Calu3 (cell line): ENCODE data around the gene FOXL1. TPM values are rescaled to one million over a fixed set of nuclear protein-coding genes. Genes with fewer than 3 reads are reported as not detected.
A peak's percentile ranks its signal among the peaks of the same experiment; 100 is the strongest.

Experiments
- BruUV-seq: library from RNA; stranded (reverse); fragments of 400-500 nt; replicated peaks from 2 replicates; lab custom pipeline; 2021; lab: Mats Ljungman, UMichigan
- CTCF ChIA-PET: fragments of 300-600 bp; sonication (Branson Sonifier 250); formaldehyde crosslinking; loops from one replicate; lab custom pipeline; 2022; ENCODE audit warnings: antibody characterized with exemption; lab: Charles Lee
- DNase-seq: peaks from one replicate; pipeline ENCODE4 v3.0.0; 2022
- H3K27ac Mint-ChIP-seq: one replicate; pipeline ENCODE4 v1.8.0; 2022; ENCODE audit warnings: mixed read lengths; ENCODE audit not compliant: unreplicated experiment
- H3K27me3 Mint-ChIP-seq: one replicate; pipeline ENCODE4 v1.8.0; 2022; ENCODE audit warnings: mixed read lengths; ENCODE audit not compliant: unreplicated experiment
- H3K36me3 Mint-ChIP-seq: one replicate; pipeline ENCODE4 v1.8.0; 2022; ENCODE audit warnings: mild to moderate bottlenecking, moderate library complexity, mixed read lengths; ENCODE audit not compliant: insufficient read depth, unreplicated experiment
- H3K4me1 Mint-ChIP-seq: one replicate; pipeline ENCODE4 v1.8.0; 2022; ENCODE audit warnings: mild to moderate bottlenecking, low read depth, mixed read lengths; ENCODE audit not compliant: unreplicated experiment
- H3K4me3 Mint-ChIP-seq: one replicate; pipeline ENCODE4 v1.8.0; 2022; ENCODE audit warnings: mild to moderate bottlenecking, low read depth, moderate library complexity, mixed read lengths; ENCODE audit not compliant: unreplicated experiment
- H3K9me3 Mint-ChIP-seq: one replicate; pipeline ENCODE4 v1.8.0; 2022; ENCODE audit warnings: low read depth, mixed read lengths; ENCODE audit not compliant: unreplicated experiment
- intact Hi-C: fragments of 100-400 bp; cut with micrococcal nuclease; formaldehyde crosslinking; loops from one replicate; pipeline ENCODE4 v1.10.0; 2022; ENCODE audit not compliant: unreplicated experiment
- total RNA-seq: library from RNA; stranded (reverse); gene quantifications from 2 replicates; pipeline ENCODE4 v1.2.3, GENCODE V29; 2022
- TF ChIP-seq, protein P1 (sequence below): fragments of 200-600 bp; IDR thresholded peaks from one replicate; pipeline ENCODE4 v1.8.0; 2022; ENCODE audit warnings: antibody characterized with exemption; ENCODE audit not compliant: unreplicated experiment

The FOXL1 gene
- total RNA-seq, 1 experiment from 2014 or later = 13.3 TPM

DNA sequence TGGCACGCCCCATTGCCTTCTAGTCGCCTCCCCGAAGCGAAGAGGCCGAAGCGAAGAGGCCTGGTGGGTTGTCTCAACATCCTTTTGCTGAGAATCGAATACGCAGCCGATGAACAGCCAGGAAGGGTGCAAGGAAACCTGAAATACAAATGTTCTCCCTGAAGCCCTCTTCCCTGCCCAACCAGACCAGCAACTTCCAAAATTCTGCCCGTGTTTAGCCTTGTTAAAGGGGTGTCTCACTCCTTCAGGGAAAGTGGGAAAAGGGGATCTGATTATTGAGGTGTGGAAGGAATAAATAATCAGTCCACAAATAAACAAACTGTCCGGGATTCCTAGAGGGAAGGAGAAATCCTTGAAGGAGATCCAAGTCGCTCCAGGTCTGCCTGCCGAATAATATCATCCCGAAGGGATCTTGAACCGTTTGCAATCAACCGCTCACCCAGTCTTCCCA is 13.1 kb upstream of the FOXL1 start:
- CTCF ChIA-PET = interaction anchor here (0.7 to 2.5 kb wide), 9 partner anchors 11 to 497 kb away, joined by 3 to 22 read pairs (median 6); no protein-coding TSS in a partner anchor
- intact Hi-C loops = loop anchor here (2.0 kb wide), 1 partner anchor 714 kb away; no protein-coding TSS in a partner anchor
- no TSS peak for BruUV-seq
- TF ChIP-seq, protein P1, sequence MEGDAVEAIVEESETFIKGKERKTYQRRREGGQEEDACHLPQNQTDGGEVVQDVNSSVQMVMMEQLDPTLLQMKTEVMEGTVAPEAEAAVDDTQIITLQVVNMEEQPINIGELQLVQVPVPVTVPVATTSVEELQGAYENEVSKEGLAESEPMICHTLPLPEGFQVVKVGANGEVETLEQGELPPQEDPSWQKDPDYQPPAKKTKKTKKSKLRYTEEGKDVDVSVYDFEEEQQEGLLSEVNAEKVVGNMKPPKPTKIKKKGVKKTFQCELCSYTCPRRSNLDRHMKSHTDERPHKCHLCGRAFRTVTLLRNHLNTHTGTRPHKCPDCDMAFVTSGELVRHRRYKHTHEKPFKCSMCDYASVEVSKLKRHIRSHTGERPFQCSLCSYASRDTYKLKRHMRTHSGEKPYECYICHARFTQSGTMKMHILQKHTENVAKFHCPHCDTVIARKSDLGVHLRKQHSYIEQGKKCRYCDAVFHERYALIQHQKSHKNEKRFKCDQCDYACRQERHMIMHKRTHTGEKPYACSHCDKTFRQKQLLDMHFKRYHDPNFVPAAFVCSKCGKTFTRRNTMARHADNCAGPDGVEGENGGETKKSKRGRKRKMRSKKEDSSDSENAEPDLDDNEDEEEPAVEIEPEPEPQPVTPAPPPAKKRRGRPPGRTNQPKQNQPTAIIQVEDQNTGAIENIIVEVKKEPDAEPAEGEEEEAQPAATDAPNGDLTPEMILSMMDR = no peak
- peaks cover 35% of the 10 kb centered on the region for H3K27me3 Mint-ChIP-seq
- H3K36me3 Mint-ChIP-seq = peaks cover 40% of the 10 kb centered on the region
- H3K4me1 Mint-ChIP-seq = peaks cover 17% of the 10 kb centered on the region
- H3K27ac Mint-ChIP-seq = no peak overlapping the region
- H3K4me3 Mint-ChIP-seq = no peak overlapping the region
- no peaks in the 10 kb centered on the region for H3K9me3 Mint-ChIP-seq
- DNase-seq = no peak

DNA sequence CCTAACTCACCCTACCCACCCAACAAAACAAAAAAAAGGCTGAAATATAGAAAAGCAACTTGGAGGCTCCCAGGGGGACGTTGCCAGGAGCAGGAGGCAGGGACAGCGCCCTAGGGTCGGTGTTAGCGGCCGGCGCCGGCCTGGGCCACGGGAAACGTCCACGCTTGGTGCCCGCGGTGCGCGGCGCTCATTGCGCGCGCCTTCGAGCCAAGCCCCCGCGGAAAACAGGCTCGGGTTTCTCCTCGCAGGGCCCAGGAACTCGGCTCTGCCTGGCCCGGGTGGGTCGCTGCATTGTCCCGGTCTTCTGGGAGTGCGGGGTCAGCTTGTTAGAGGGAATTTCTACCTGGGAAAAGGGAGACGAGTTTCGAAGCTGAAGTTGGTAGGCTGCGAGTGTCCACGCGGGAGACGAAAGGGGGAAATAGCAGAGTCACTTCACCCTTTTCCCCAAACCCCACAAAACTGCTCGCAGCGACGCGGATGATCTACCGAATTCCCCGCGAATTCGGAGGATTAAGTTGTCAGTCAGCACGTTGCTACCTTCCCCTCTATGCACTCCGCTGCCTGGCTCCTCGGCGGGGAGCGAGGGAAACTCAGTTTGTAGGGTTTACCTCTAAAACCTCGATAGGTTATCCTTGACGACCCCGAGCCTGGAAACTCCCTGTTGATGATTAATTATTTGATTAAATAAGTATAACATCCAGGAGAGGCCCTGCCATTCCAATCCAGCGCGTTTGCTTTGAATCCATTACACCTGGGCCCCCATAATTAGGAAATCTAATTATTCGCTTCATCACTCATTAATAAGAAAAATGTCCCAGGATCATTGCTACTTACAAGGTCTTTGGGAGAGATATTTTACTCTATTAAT is 12.5 kb upstream of the FOXL1 start:
- peak overlapping the region; percentile 96 for H3K4me3 Mint-ChIP-seq
- no peaks in the 10 kb centered on the region for H3K9me3 Mint-ChIP-seq
- H3K27me3 Mint-ChIP-seq = peaks cover 28% of the 10 kb centered on the region
- no peak for DNase-seq
- no TSS peak for BruUV-seq
- no peak overlapping the region for H3K27ac Mint-ChIP-seq
- H3K36me3 Mint-ChIP-seq = peaks cover 46% of the 10 kb centered on the region
- H3K4me1 Mint-ChIP-seq = peaks cover 24% of the 10 kb centered on the region
- intact Hi-C loops = loop anchor here (2.0 kb wide), 1 partner anchor 713 kb away; no protein-coding TSS in a partner anchor
- CTCF ChIA-PET = no interaction called here
- TF ChIP-seq, protein P1 = no peak

DNA sequence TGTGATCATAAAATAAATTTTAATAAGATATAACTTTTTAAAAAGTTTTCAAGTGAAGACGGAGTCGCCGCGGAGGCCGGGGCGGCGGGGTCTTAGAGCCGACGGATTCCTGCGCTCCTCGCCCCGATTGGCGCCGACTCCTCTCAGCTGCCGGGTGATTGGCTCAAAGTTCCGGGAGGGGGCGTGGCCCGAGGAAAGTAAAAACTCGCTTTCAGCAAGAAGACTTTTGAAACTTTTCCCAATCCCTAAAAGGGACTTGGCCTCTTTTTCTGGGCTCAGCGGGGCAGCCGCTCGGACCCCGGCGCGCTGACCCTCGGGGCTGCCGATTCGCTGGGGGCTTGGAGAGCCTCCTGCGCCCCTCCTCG is 11.8 kb upstream of the FOXL1 start, which contains the start of gene FOXC2:
Gene FOXC2 (plus strand): TSS at position 229 of the 365 bp plus-strand sequence. CDS start 507 bp downstream, outside the sequence.
- Mint-ChIP-seq H3K36me3 (peaks cover 51% of the 10 kb centered on the region), H3K4me3 (peak within 1 kb of the TSS; percentile 96), H3K27ac (peak within 1 kb of the TSS; percentile 52), H3K27me3 (peaks cover 26% of the 10 kb centered on the region), H3K4me1 (peaks cover 28% of the 10 kb centered on the region), H3K9me3 (no peaks in the 10 kb centered on the region)
- BruUV-seq = no TSS peak
- intact Hi-C loops = no loop called here
- CTCF ChIA-PET = interaction anchor here (1.1 to 1.2 kb wide), 2 partner anchors 308 to 451 kb away, joined by 3 to 4 read pairs; no protein-coding TSS in a partner anchor
- TF ChIP-seq, protein P1 = no peak
- peak; percentile 96 for DNase-seq

DNA sequence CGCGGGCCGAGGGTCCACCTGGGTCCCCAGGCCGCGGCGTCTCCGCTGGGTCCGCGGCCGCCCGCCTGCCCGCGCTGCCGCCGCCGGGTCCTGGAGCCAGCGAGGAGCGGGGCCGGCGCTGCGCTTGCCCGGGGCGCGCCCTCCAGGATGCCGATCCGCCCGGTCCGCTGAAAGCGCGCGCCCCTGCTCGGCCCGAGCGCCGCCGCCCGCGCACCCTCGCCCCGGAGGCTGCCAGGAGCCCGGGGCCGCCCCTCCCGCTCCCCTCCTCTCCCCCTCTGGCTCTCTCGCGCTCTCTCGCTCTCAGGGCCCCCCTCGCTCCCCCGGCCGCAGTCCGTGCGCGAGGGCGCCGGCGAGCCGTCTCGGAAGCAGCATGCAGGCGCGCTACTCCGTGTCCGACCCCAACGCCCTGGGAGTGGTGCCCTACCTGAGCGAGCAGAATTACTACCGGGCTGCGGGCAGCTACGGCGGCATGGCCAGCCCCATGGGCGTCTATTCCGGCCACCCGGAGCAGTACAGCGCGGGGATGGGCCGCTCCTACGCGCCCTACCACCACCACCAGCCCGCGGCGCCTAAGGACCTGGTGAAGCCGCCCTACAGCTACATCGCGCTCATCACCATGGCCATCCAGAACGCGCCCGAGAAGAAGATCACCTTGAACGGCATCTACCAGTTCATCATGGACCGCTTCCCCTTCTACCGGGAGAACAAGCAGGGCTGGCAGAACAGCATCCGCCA is 11.2 kb upstream of the FOXL1 start:
- H3K27me3 Mint-ChIP-seq = peaks cover 21% of the 10 kb centered on the region
- no peaks in the 10 kb centered on the region for H3K9me3 Mint-ChIP-seq
- peak; percentile 68 for DNase-seq
- peak overlapping the region; percentile 52 for H3K27ac Mint-ChIP-seq
- peaks cover 51% of the 10 kb centered on the region for H3K36me3 Mint-ChIP-seq
- TF ChIP-seq, protein P1 = no peak
- CTCF ChIA-PET = interaction anchor here (1.1 to 1.2 kb wide), 2 partner anchors 307 to 450 kb away, joined by 3 to 4 read pairs; no protein-coding TSS in a partner anchor
- peaks cover 28% of the 10 kb centered on the region for H3K4me1 Mint-ChIP-seq
- H3K4me3 Mint-ChIP-seq = peak overlapping the region; percentile 96
- BruUV-seq = no TSS peak
- intact Hi-C loops = no loop called here
